Prostate gland (tissue), 2 donors: ENCODE measurements around the gene LPAR1.

Experiments used
- CTCF ChIP-seq, 4 experiments: fragments of 200-600 bp in 2 of 4; fragments of 450-650 bp in 2 of 4; sonication (generic) in 2 of 4; IDR thresholded peaks; 1 replicate in 3 of 4; 2 replicates in 1 of 4; pipeline ENCODE4 v1.5.1; 2016 to 2019; ENCODE audit warnings: antibody characterized with exemption in 4 of 4, mild to moderate bottlenecking in 2 of 4, moderate library complexity in 2 of 4
- POLR2A ChIP-seq: fragments of 450-650 bp; IDR thresholded peaks from one replicate; pipeline ENCODE4 v1.6.1; 2016; ENCODE audit warnings: antibody characterized with exemption, mild to moderate bottlenecking

GRCh38 chr9:110936719-110937452 lies 101.4 kb downstream of the LPAR1 start:
- TF ChIP-seq CTCF (IDR thresholded peaks at IDR 0.05) (no peak), POLR2A (no peak)
